A549 (cell line): Measurements from ENCODE around the gene KCNN4. TPM values are rescaled to one million over a fixed set of nuclear protein-coding genes. Genes with fewer than 3 reads are reported as not detected.

Experiments used
- ATAC-seq, 2 experiments: fragments of 200-7000 bp in 1 of 2; fragments of >200 bp in 1 of 2; cut with Nextera tagmentation in 1 of 2; cut with Tn5 transposase in 1 of 2; 3 replicates each; pipeline versions ENCODE4 v1.8.0 to v1.9.1; 2018 to 2020; ENCODE audit warnings: mild to moderate bottlenecking in 1 of 2, moderate library complexity in 1 of 2
- CTCF ChIA-PET: fragments of 300-600 bp; sonication (Branson Sonifier 250); formaldehyde crosslinking; extraction: SDS; loops from one replicate; lab custom pipeline; 2021; ENCODE audit warnings: antibody characterized with exemption, inconsistent platforms; lab: Yijun Ruan, JAX
- POLR2A ChIA-PET: fragments of 350-600 bp; formaldehyde crosslinking; extraction: SDS; loops from one replicate; lab custom pipeline; 2021; ENCODE audit warnings: antibody characterized with exemption, inconsistent platforms; lab: Yijun Ruan, JAX
- DNase-seq, 2 experiments: peaks; one replicate each; pipeline versions ENCODE4 v3.0.0 to v3.0.0-alpha.2; 2011 to 2016; ENCODE audit warnings: low read depth in 1 of 2, low spot score in 1 of 2
- FAIRE-seq: peaks from 2 replicates; lab custom pipeline; 2011; peaks lifted over from hg19 to GRCh38; lab: Jason Lieb, UNC
- H3K27ac ChIP-seq, 2 experiments: fragments of >200 bp; sonication (Bioruptor Twin); formaldehyde crosslinking; 3 replicates each; pipeline ENCODE4 v1.5.1; 2016 to 2017
- H3K4me1 ChIP-seq: fragments of >200 bp; sonication (Bioruptor Twin); formaldehyde crosslinking; 3 replicates; pipeline ENCODE4 v1.6.1; 2016
- H3K4me2 ChIP-seq: fragments of >200 bp; sonication (Bioruptor Twin); formaldehyde crosslinking; 3 replicates; pipeline ENCODE4 v1.6.1; 2016
- H3K4me3 ChIP-seq: fragments of >200 bp; sonication (Bioruptor Twin); formaldehyde crosslinking; 3 replicates; pipeline ENCODE4 v1.5.1; 2016
- H3K9me3 ChIP-seq: fragments of >200 bp; sonication (Bioruptor Twin); formaldehyde crosslinking; 3 replicates; pipeline ENCODE4 v1.6.1; 2016
- CBX8 ChIP-seq: fragments of 200-600 bp; sonication (generic); IDR thresholded peaks from 2 replicates; pipeline ENCODE4 v1.6.1; 2016
- CHD4 ChIP-seq: fragments of 200-600 bp; sonication (generic); IDR thresholded peaks from 2 replicates; pipeline ENCODE4 v1.6.1; 2016; ENCODE audit warnings: antibody characterized with exemption, mild to moderate bottlenecking, borderline replicate concordance
- FOSL2 ChIP-seq, 2 experiments: fragments of 450-650 bp in 1 of 2; fragments of >200 bp in 1 of 2; sonication (Bioruptor Twin) in 1 of 2; formaldehyde crosslinking; IDR thresholded peaks; 2 replicates each; pipeline versions ENCODE4 v1.5.0 to v1.6.1; 2016 to 2020; ENCODE audit warnings: mild to moderate bottlenecking in 1 of 2, moderate library complexity in 1 of 2
- HMGXB4 ChIP-seq: fragments of 250-450 bp; sonication (Bioruptor Pico); IDR thresholded peaks from 2 replicates; pipeline ENCODE4 v1.5.0; 2021; ENCODE audit warnings: mild to moderate bottlenecking, moderate library complexity, borderline replicate concordance
- MAFK ChIP-seq: fragments of 450-650 bp; IDR thresholded peaks from 2 replicates; pipeline ENCODE4 v1.6.1; 2014; ENCODE audit not compliant: partially characterized antibody
- MAX ChIP-seq: IDR thresholded peaks from 2 replicates; pipeline ENCODE4 v1.6.1; 2012
- MYC ChIP-seq: IDR thresholded peaks from 2 replicates; pipeline ENCODE4 v1.6.1; 2012; ENCODE audit warnings: mild to moderate bottlenecking, inconsistent platforms, low read length, improper control_type of control experiment, borderline replicate concordance
- NR3C1 ChIP-seq: fragments of >200 bp; sonication (Bioruptor Twin); formaldehyde crosslinking; IDR thresholded peaks from 3 replicates; pipeline ENCODE4 v1.6.1; 2017
- POLR2A ChIP-seq: IDR thresholded peaks from 2 replicates; pipeline ENCODE4 v1.6.1; 2012; ENCODE audit warnings: mild to moderate bottlenecking, low read length
- REST ChIP-seq: fragments of 200-600 bp; sonication (generic); IDR thresholded peaks from 2 replicates; pipeline ENCODE4 v1.6.1; 2016; ENCODE audit warnings: antibody characterized with exemption, mild to moderate bottlenecking, moderate library complexity
- SREBF2 ChIP-seq: fragments of 450-650 bp; IDR thresholded peaks from 2 replicates; pipeline ENCODE4 v1.6.1; 2014; ENCODE audit warnings: mild to moderate bottlenecking, moderate library complexity
- TP53 ChIP-seq: fragments of 250-450 bp; sonication (Bioruptor Pico); IDR thresholded peaks from 2 replicates; pipeline ENCODE4 v1.5.0; 2021; ENCODE audit warnings: mild to moderate bottlenecking, moderate library complexity
- USF2 ChIP-seq: fragments of 450-650 bp; IDR thresholded peaks from 2 replicates; pipeline ENCODE4 v1.6.1; 2014; ENCODE audit warnings: antibody characterized with exemption
- ZC3H11A ChIP-seq: fragments of 450-650 bp; IDR thresholded peaks from 2 replicates; pipeline ENCODE4 v1.6.1; 2014; ENCODE audit warnings: antibody characterized with exemption, mild to moderate bottlenecking
- WGBS: methylation state at CpG from one replicate; pipeline ENCODE4 v1.1.6; 2017; ENCODE audit errors: missing lambda C conversion rate; 5-methylcytosine and 5-hydroxymethylcytosine counted together
- polyA minus RNA-seq: library from RNA; depleted of rRNA, polyadenylated mRNA; stranded (reverse); fragments of >200 nt; gene quantifications from 2 replicates; pipeline ENCODE4 v1.2.3, GENCODE V29; 2011; rRNA and poly(A)+ RNA removed
- polyA plus RNA-seq, 4 experiments: library from polyadenylated mRNA; depleted of rRNA in 3 of 4; stranded (reverse); fragments of >200 nt; fragmentation: RNase III in 1 of 4; extraction: RNeasy Plus Mini Kit Qiagen cat#74134 plus additional on column Dnase treatment in 1 of 4; gene quantifications; 2 replicates in 3 of 4; 3 replicates in 1 of 4; pipeline ENCODE4 v1.2.3, GENCODE V29; 2011 to 2017
- TF ChIP-seq, protein P1 (sequence below): IDR thresholded peaks from 2 replicates; pipeline ENCODE4 v1.6.1; 2012; ENCODE audit warnings: low read depth, borderline replicate concordance

Gene KCNN4
- polyA plus RNA-seq (2011; rRNA removed) (15.7 and 20.7 TPM in 2 replicates), polyA plus RNA-seq (2017; fragmentation: RNase III; extraction: RNeasy Plus Mini Kit Qiagen cat#74134 plus additional on column Dnase treatment) (16.9 to 21.0 TPM (median 20.7 TPM) in 3 replicates), polyA minus RNA-seq (22.6 and 25.6 TPM in 2 replicates)
- 20.1 and 24.6 TPM in 2 replicates for polyA plus RNA-seq (2012; cell fraction: cytosol; rRNA removed)
- 87.0 TPM in 2 replicates for polyA plus RNA-seq (2012; cell fraction: nucleus; rRNA removed)

- 4% methylated on average over 10 of the region's 19 CpGs for WGBS
- H3K9me3 ChIP-seq, result no peaks in the 10 kb centered on the region
- ATAC-seq (peak; percentile 44 to 51; a peak in 5 of 6 replicates), FAIRE-seq (no peak), DNase-seq (peak; percentile 77 to 84)
- ChIA-PET POLR2A (interaction anchor here (0.5 to 4.3 kb wide), 10 partner anchors 14 to 464 kb away, joined by 3 to 19 read pairs (median 5); partner anchors contain the start of genes PLAUR and SMG9), CTCF (interaction anchor here (1.0 to 24.0 kb wide), 6 partner anchors 19 to 186 kb away, joined by 3 to 565 read pairs (median 4); partner anchors contain the start of gene SMG9)
- peak within 1 kb of the TSS; percentile 92 to 95 for H3K27ac ChIP-seq
- TF ChIP-seq NR3C1 (no peak), MAFK (no peak), FOSL2 (IDR thresholded peaks at IDR 0.05) (no peak), FOSL2 (CRISPR knock-in tag; IDR thresholded peaks at IDR 0.05) (peak; percentile 65), POLR2A (peak; percentile 77), MYC (peak; percentile 43; the same call in 1 of the 2 replicates), MAX (peak; percentile 83)
- TF ChIP-seq, protein P1, sequence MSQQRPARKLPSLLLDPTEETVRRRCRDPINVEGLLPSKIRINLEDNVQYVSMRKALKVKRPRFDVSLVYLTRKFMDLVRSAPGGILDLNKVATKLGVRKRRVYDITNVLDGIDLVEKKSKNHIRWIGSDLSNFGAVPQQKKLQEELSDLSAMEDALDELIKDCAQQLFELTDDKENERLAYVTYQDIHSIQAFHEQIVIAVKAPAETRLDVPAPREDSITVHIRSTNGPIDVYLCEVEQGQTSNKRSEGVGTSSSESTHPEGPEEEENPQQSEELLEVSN, result 0 out of 2 replicates have a peak, but pooled peaks have one; percentile 47
- peak within 1 kb of the TSS; percentile 50 for H3K4me3 ChIP-seq
- H3K4me2 ChIP-seq, result peak within 1 kb of the TSS; percentile 97
- peaks cover 84% of the 10 kb centered on the region for H3K4me1 ChIP-seq
Observed at GRCh38 chr19:43780706-43781525, at the start of gene KCNN4. Gene KCNN4, minus strand, starts transcription at chr19:43780973. Its CDS starts 112 bp downstream, at chr19:43780861.

GRCh38 chr19:43826787-43827754 is 46.3 kb upstream of the KCNN4 start, which contains the start of gene ZNF283:
Gene ZNF283, plus strand, starts transcription at chr19:43827321. Its CDS starts 6,184 bp downstream, at chr19:43833505.
- peak; percentile 18 for FAIRE-seq
- CTCF ChIA-PET, result interaction anchor here (1.0 to 1.1 kb wide), 2 partner anchors 42 to 164 kb away, joined by 3 read pairs; no protein-coding TSS in a partner anchor

More at GRCh38 chr19:43826787-43827754, 46.3 kb upstream of the KCNN4 start, which contains the start of gene ZNF283:
- H3K4me2 ChIP-seq, result peak within 1 kb of the TSS; percentile 67
- H3K27ac ChIP-seq, result peak within 1 kb of the TSS; percentile 66 to 87
- H3K4me3 ChIP-seq, result peak within 1 kb of the TSS; percentile 58
- POLR2A ChIA-PET, result interaction anchor here (0.7 to 1.6 kb wide), 6 partner anchors 11 to 385 kb away, joined by 3 to 9 read pairs (median 4); partner anchors contain the start of genes ZNF223, ZNF227 and ZNF45
- TF ChIP-seq MYC, result no peak
- TF ChIP-seq CHD4, result no peak
- no peak for TF ChIP-seq SREBF2
- TF ChIP-seq CBX8, result no peak
- no peak for TF ChIP-seq USF2
- TF ChIP-seq, protein P1, result peak; percentile 85; the same call in 1 of the 2 replicates
- no peak for TF ChIP-seq HMGXB4 (CRISPR knock-in tag)
- TF ChIP-seq MAX, result peak; percentile 71
- TF ChIP-seq REST, result no peak
- TF ChIP-seq TP53 (CRISPR knock-in tag), result no peak
- no peak for TF ChIP-seq ZC3H11A
- ATAC-seq, result peak; percentile 99
- peak; percentile 83 to 96 for DNase-seq
- H3K4me1 ChIP-seq, result no peaks in the 10 kb centered on the region
- 28% methylated on average over 44 of the region's 46 CpGs for WGBS
- peaks cover 71% of the 10 kb centered on the region for H3K9me3 ChIP-seq
